GM21576 (cell line): ENCODE data around the gene SRRT.

Source experiments
- ATAC-seq: cut with Tn5 transposase; IDR thresholded peaks from one replicate; pipeline ENCODE4 v1.9.1; 2021; ENCODE audit warnings: mild to moderate bottlenecking, moderate library complexity; ENCODE audit not compliant: unreplicated experiment

The SRRT gene, protein sequence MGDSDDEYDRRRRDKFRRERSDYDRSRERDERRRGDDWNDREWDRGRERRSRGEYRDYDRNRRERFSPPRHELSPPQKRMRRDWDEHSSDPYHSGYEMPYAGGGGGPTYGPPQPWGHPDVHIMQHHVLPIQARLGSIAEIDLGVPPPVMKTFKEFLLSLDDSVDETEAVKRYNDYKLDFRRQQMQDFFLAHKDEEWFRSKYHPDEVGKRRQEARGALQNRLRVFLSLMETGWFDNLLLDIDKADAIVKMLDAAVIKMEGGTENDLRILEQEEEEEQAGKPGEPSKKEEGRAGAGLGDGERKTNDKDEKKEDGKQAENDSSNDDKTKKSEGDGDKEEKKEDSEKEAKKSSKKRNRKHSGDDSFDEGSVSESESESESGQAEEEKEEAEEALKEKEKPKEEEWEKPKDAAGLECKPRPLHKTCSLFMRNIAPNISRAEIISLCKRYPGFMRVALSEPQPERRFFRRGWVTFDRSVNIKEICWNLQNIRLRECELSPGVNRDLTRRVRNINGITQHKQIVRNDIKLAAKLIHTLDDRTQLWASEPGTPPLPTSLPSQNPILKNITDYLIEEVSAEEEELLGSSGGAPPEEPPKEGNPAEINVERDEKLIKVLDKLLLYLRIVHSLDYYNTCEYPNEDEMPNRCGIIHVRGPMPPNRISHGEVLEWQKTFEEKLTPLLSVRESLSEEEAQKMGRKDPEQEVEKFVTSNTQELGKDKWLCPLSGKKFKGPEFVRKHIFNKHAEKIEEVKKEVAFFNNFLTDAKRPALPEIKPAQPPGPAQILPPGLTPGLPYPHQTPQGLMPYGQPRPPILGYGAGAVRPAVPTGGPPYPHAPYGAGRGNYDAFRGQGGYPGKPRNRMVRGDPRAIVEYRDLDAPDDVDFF

DNA sequence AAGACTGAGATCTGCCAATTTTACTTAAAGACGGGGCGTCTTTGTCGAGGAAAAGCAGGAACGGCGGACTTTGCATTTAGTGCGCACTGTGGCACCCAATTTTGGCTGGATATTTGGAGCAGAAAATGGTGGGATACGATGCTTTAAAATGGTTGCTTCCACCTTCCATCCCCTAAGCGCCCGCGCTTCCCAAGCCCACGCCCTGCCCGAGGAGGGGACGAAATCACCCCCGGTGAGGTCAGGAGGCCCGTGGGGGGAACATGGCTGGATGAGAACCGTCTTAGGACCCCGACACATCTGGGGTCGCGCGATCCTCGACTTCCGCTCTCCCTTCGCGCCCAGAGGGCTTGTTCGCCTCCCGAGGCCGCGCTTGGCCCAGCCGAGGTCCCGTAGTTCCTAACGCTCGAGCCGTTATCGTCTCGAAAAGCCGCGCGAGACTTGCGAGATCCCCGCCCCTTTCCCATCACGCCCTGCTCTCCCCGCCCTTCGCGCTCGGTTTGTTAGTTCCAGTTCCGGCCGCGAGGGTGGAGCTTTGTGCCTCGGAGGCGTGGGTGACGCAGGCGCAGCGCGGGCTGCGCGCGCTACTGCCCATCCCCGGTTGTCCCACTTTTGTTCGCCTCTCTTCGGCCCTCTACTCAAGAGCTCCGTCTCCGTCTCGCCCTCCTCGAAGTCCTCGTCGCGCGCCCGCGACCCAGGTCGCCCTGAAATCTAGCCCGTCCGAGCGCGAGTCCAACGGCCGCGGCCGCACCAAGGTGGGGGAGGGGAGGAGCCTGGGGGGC lies at the start of gene SRRT:
Gene SRRT (plus strand): TSS at position 527 of the 779 bp plus-strand sequence. CDS start 488 bp downstream, outside the sequence.
- ATAC-seq, result peak; percentile 86

- ATAC-seq, result no peak
Observed at GRCh38 chr7:100825215-100825671, 49.7 kb upstream of the SRRT start.

DNA sequence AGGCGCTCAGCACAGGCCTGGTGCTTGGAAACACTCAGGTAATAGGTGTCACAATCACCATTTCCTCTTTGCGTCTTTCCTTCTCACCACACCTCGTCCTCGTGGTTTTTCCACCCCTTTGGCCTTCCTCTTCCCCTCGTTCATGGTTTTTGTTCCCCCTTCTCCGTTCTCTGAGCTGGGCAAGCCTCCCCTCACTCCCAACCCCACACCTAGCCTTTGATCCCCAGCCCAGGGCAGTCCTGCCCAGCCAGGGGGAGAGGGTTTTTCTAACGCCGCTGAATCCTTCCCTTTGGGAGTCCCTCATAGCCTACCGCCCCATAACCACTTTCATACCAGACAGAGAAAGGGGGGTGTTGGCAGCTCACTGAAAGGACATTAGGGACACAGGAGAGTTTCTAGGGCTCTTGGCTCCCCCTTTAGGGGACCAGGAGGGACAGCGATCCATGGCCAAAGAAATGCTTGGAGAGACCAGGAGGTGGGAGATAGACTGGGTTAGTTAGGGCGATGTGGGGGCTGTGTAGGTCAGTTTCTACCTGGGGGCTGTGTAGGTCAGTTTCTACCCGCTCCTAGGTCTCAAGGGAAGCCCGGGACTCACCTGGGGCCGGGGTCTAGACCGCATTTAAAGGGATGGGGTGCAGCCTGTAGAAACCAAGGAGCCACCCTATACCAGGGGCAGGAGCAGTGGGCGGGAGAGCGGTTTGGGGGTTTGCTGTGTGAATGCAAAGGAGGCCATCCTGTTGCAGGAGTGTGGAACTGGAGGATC lies 49.0 kb upstream of the SRRT start:
- no peak for ATAC-seq

DNA sequence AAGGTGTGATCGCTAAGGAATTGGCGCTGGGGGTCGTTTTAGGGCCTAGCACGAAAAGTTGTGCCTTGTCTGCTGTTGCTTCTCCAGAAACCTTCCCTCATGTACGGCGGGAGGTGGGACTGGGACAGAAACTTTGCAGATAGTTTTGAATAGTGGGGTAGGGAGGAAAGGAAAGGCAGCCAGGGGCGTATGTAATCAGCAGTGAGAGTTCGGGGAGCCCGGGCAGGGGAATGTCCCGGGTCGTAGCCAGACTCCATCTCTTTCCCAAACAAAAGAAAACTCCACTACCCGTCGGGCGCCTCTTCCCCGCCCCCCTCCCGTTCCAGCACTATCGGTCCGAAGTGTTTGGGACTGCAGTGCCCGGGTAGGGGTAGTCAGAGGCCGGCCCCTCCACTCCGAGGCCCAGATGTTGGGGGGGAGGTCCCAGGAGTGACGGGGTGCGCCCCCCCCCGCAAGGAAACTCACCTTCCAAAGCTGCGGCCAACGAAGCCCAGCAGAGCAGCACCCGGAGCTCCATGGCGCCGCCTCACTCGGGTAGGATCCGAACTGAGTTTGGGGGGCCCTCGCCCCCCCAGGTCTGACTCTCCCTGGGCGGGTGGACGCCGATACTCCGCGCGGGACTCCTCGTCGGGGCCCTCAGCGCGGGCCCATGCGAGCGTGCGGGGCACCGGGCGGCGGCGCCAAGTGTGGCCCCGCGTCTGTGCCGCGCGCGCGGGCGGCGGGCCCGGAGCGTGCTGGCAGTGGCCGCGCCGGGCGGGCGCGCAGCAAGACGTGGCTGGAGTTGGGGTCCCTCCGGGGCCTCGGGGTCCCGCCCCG lies 48.2 kb upstream of the SRRT start:
- no peak for ATAC-seq

DNA sequence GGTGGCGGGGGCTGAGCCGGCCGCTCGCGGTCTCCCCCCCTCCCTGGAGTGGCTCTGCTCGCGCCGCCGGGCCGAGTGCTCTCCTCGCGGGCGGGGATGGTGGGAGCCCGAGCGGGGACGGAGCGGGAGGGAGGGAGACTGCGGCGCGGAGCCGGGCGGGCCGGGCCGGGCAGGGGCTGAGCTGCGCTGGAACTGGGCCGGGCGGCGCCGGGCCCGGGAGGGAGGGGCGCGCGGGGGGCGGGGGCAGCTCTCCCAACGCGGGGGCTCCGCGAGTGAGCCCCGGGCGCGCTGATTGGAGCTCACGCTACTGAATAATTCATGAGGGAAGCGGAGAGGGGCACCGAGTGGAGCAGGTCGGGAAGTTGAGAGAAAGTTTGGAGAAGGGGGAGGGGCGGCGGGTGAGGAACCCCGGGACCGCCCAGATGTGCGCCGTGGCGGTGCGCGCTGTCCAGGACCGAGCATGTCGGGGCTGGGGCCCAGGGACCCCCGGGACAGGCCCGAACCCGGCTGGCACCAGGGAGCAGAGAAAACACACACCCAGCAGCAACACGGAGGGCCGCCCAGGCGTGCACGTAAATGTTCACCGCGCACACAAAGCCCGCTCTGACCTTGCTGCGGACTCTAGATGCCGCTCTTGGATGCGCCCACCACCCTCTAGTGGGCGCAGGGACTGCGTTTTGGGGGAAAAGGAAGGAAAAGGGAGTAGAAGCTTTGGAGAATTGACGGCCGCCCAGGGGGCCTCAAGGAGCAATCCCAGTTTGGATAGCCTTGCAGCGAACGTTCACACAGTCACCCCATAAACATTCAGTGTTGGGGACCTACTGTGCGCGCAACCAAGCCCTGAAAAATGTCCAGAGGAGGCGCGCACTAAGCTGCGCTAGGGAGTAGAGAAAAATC lies 47.3 kb upstream of the SRRT start, which contains the start of gene EPHB4:
Gene EPHB4 (minus strand): TSS at position 194 of the 897 bp plus-strand sequence. CDS start 493 bp downstream, outside the sequence.
- ATAC-seq, result no peak

DNA sequence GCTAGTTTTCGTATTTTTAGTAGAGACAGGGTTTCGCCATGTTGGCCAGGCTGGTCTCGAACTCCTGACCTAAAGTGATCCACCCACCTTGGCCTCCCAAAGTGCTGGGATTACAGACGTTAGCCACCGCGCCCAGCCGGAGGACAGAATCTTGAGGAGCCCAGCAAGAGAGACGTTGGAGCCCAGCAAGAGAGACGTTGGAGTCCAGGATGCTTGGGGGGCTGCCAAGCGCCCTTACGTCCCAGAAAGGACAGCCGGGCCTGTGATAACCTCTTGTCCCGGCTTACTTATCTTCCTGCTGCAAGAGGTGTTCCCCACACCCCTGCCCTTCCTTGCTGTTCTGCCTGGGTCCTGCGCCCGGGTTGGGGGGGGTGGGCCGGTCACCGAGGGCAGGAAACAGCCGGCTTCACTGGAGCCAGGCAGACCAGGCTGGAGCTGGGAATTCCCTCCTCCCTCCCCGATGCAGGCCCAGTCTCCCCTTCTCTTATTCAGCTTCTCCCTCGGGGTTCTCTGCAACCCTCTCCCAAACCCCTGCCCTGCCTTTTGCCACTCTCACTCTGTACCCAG lies 45.7 kb upstream of the SRRT start:
- ATAC-seq, result no peak

GRCh38 chr7:100830396-100830795 lies 44.5 kb upstream of the SRRT start:
- ATAC-seq, result no peak

- no peak for ATAC-seq
Observed at GRCh38 chr7:100832281-100832633, 42.6 kb upstream of the SRRT start.

DNA sequence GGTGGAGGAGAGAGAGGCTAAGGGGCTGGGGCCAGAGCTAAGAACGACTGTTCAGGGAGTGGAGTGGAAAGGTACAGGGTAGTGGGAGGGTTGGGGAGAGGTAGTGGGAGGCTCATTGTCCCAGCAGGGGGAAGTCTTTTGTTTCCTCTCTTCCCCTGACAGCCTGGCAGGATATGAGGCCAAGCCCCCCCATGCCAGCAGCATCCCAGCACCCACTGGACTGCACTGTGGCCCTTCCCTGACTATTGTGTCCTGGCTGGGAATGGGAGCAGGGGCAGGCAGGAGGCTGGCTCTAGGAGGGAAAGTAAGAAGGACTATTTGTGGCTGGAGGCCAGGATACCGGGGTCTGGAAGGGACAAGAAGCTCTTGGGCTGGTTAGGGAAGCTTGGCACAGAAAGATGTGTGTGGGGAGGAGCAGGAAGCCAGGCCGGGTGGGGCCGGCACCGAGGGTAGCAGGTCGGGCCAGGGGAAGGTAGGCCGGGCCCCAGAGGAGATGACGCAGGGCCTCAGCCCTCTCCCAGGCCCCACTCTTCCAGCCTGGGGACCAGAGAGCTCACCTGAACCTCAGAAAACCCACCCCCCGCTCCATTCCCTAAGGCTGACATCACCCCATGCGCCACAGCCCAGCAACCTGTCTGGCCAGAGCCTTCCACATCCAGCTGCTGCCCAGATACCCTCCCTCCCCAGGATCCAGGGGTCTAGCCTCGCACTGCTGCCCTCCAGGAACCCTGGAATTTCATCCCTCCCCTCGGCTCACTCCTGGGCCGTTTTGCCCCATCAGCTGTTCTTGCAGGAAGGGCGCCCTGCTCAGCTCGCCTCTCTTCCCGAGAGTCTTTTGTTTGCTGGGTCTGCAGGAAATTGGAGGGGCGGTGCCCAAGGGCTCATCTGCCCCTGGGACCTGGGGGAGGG lies 38.7 kb upstream of the SRRT start:
- ATAC-seq, result no peak

- ATAC-seq, result no peak
Observed at GRCh38 chr7:100836812-100837098, 38.1 kb upstream of the SRRT start.

GRCh38 chr7:100837099-100837836 lies 37.6 kb upstream of the SRRT start:
- ATAC-seq, result peak; percentile 71

DNA sequence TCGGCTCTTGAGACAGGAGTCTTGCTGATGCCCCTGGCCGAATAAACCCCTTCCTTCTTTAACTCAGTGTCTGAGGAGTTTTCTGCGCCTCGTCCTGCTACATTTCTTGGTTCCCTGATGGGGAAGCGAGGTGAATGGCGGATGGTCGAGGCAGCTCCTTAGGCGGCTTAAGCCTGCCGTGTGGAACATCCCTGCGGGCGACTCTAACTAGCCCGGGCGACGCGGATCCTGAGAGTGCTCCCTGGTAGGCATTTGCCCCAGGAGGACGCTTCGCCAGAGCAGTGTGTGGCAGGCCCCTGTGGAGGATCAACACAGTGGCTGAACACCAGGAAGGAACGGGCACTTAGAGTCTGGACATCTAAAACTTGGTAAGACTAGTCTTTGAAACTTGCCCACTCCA lies 35.5 kb upstream of the SRRT start:
- ATAC-seq, result no peak

GRCh38 chr7:100840470-100841100 lies 34.3 kb upstream of the SRRT start:
- no peak for ATAC-seq

DNA sequence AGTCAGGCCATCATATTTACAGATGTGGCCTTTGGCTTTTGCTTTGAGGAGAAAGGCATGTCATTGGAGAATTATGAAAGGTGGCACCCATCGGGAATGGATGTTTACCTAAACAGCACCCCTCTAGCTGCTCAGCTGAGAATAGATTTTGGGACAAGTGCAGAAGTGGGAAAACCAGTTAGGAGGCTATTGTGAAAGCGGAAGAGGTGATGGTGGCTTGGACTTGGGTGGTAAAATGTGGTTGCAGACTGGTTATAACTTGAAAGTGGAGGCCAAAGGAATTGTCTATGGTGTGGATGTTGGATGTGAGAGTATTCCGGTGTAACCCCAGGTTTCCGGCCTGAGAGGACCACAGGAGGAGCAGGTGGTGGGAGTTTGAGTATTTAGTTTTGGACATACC lies 27.5 kb upstream of the SRRT start:
- no peak for ATAC-seq

- ATAC-seq, result peak; percentile 82
Observed at GRCh38 chr7:100852048-100852872, 22.6 kb upstream of the SRRT start, which contains the start of gene SLC12A9. Gene SLC12A9, plus strand, starts transcription at chr7:100852713. Its CDS starts 1,485 bp downstream, at chr7:100854198.
